CD14-positive monocyte (primary cell): ENCODE measurements around the gene PROC. TPM values are rescaled to one million over a fixed set of nuclear protein-coding genes. Genes with fewer than 3 reads are reported as not detected.

ENCODE experiments used
- DNase-seq, 3 donors: peaks; one replicate each; pipeline ENCODE4 v3.0.0-alpha.2; 2011 to 2022
- H2AFZ ChIP-seq: 2 replicates; pipeline ENCODE4 v1.6.0; 2012; ENCODE audit warnings: mild to moderate bottlenecking, low read depth, low read length, inconsistent platforms; ENCODE audit not compliant: insufficient read depth, poor library complexity, severe bottlenecking
- H3K27ac ChIP-seq, 2 donors: 1 replicate in 1 of 2; 2 replicates in 1 of 2; pipeline ENCODE4 v1.5.1; 2012 to 2013; ENCODE audit warnings: low read length in 2 of 2, control low read depth in 1 of 2, inconsistent platforms in 1 of 2, low read depth in 1 of 2, mild to moderate bottlenecking in 1 of 2
- H3K27me3 ChIP-seq, 2 donors: one replicate each; pipeline versions ENCODE4 v1.6.0 to v1.6.1; 2011 to 2013; ENCODE audit warnings: low read length in 2 of 2; ENCODE audit not compliant: control insufficient read depth in 2 of 2, insufficient read depth in 2 of 2
- H3K36me3 ChIP-seq, 2 donors: replicated peaks in 1 of 2; 1 replicate in 1 of 2; 2 replicates in 1 of 2; pipeline versions ENCODE4 v1.5.1 to v1.6.1; 2012 to 2013; ENCODE audit warnings: low read length in 2 of 2, control low read depth in 1 of 2, inconsistent platforms in 1 of 2, mild to moderate bottlenecking in 1 of 2; ENCODE audit not compliant: insufficient read depth in 2 of 2, control insufficient read depth in 1 of 2
- H3K4me1 ChIP-seq, 2 donors: 1 replicate in 1 of 2; 2 replicates in 1 of 2; pipeline versions ENCODE4 v1.5.1 to v1.6.1; 2012 to 2013; ENCODE audit warnings: low read length in 2 of 2, control low read depth in 1 of 2, inconsistent platforms in 1 of 2, mild to moderate bottlenecking in 1 of 2, moderate library complexity in 1 of 2; ENCODE audit not compliant: insufficient read depth in 2 of 2, control insufficient read depth in 1 of 2
- H3K4me2 ChIP-seq: replicated peaks from 2 replicates; pipeline ENCODE3; 2012; ENCODE audit warnings: low read length, moderate library complexity, mild to moderate bottlenecking; ENCODE audit not compliant: poor library complexity, severe bottlenecking; ENCODE audit errors: extremely low read depth
- H3K4me3 ChIP-seq, 3 experiments: fragments of 200-600 bp in 1 of 3; sonication (generic) in 1 of 3; replicated peaks in 1 of 3; 1 replicate in 2 of 3; 2 replicates in 1 of 3; pipeline ENCODE4 v1.5.1; 2011 to 2013; ENCODE audit warnings: low read length in 3 of 3, mild to moderate bottlenecking in 3 of 3, control low read depth in 2 of 3, low read depth in 2 of 3, inconsistent platforms in 1 of 3, moderate library complexity in 1 of 3
- H3K79me2 ChIP-seq: 2 replicates; pipeline ENCODE4 v1.6.0; 2012; ENCODE audit warnings: mild to moderate bottlenecking, control low read depth, inconsistent platforms, low read length, moderate library complexity; ENCODE audit not compliant: insufficient read depth
- H3K9ac ChIP-seq: 2 replicates; pipeline ENCODE4 v1.6.0; 2017; ENCODE audit warnings: low read length, mild to moderate bottlenecking; ENCODE audit not compliant: insufficient read depth, poor library complexity, severe bottlenecking
- H3K9me3 ChIP-seq, 2 donors: replicated peaks in 1 of 2; 1 replicate in 1 of 2; 2 replicates in 1 of 2; pipeline versions ENCODE4 v1.5.1 to v1.6.1; 2012 to 2013; ENCODE audit warnings: low read length in 2 of 2, control low read depth in 1 of 2; ENCODE audit not compliant: control insufficient read depth in 1 of 2, insufficient read depth in 1 of 2
- H4K20me1 ChIP-seq: 2 replicates; pipeline ENCODE4 v1.6.0; 2012; ENCODE audit warnings: mild to moderate bottlenecking, low read length, control low read depth, moderate library complexity; ENCODE audit not compliant: insufficient read depth
- H3K27ac Mint-ChIP-seq, 7 donors: one replicate each; pipeline ENCODE4 v1.8.0; 2020; ENCODE audit warnings: mild to moderate bottlenecking in 7 of 7, mixed read lengths in 7 of 7, moderate library complexity in 6 of 7, inconsistent platforms in 2 of 7
- H3K27me3 Mint-ChIP-seq, 3 donors: one replicate each; pipeline ENCODE4 v1.8.0; 2021 to 2022; ENCODE audit warnings: low read depth in 3 of 3, mild to moderate bottlenecking in 3 of 3, mixed read lengths in 3 of 3, moderate library complexity in 3 of 3, inconsistent platforms in 1 of 3
- H3K36me3 Mint-ChIP-seq, 2 donors: one replicate each; pipeline ENCODE4 v1.8.0; 2020; ENCODE audit warnings: mixed read lengths in 2 of 2, inconsistent platforms in 1 of 2, mild to moderate bottlenecking in 1 of 2
- H3K4me1 Mint-ChIP-seq: one replicate; pipeline ENCODE4 v1.8.0; 2020; ENCODE audit warnings: mild to moderate bottlenecking, mixed read lengths
- H3K4me3 Mint-ChIP-seq, 2 donors: one replicate each; pipeline ENCODE4 v1.8.0; 2020; ENCODE audit warnings: mild to moderate bottlenecking in 2 of 2, mixed read lengths in 2 of 2, moderate library complexity in 1 of 2
- H3K9me3 Mint-ChIP-seq, 7 donors: one replicate each; pipeline ENCODE4 v1.8.0; 2020 to 2022; ENCODE audit warnings: mixed read lengths in 7 of 7, mild to moderate bottlenecking in 6 of 7, moderate library complexity in 6 of 7, inconsistent platforms in 2 of 7
- WGBS: methylation state at CpG from one replicate; pipeline ENCODE4 v1.1.5; 2013; ENCODE audit warnings: missing lambda C conversion rate; ENCODE audit not compliant: insufficient coverage; 5-methylcytosine and 5-hydroxymethylcytosine counted together
- intact Hi-C, 2 donors: fragments of 100-400 bp; cut with micrococcal nuclease; formaldehyde crosslinking; loops; one replicate each; pipeline versions ENCODE4 v1.15.0 to v1.15.1; 2023
- polyA plus RNA-seq, 3 donors: library from polyadenylated mRNA; depleted of rRNA in 1 of 3; unstranded in 2 of 3; stranded (reverse) in 1 of 3; fragments of 300-500 nt in 2 of 3; fragments of >200 nt in 1 of 3; fragmentation: Illumina TruSeq in 2 of 3; gene quantifications; 1 replicate in 2 of 3; 2 replicates in 1 of 3; pipeline ENCODE4 v1.2.3, GENCODE V29; 2012 to 2021
- TF ChIP-seq, protein P1 (sequence below): fragments of 200-600 bp; IDR thresholded peaks from one replicate; pipeline ENCODE4 v1.8.0; 2022; ENCODE audit warnings: antibody characterized with exemption, mild to moderate bottlenecking

PROC gene
- polyA plus RNA-seq, 3 donors, result 0.69 TPM; not detected in 2

DNA sequence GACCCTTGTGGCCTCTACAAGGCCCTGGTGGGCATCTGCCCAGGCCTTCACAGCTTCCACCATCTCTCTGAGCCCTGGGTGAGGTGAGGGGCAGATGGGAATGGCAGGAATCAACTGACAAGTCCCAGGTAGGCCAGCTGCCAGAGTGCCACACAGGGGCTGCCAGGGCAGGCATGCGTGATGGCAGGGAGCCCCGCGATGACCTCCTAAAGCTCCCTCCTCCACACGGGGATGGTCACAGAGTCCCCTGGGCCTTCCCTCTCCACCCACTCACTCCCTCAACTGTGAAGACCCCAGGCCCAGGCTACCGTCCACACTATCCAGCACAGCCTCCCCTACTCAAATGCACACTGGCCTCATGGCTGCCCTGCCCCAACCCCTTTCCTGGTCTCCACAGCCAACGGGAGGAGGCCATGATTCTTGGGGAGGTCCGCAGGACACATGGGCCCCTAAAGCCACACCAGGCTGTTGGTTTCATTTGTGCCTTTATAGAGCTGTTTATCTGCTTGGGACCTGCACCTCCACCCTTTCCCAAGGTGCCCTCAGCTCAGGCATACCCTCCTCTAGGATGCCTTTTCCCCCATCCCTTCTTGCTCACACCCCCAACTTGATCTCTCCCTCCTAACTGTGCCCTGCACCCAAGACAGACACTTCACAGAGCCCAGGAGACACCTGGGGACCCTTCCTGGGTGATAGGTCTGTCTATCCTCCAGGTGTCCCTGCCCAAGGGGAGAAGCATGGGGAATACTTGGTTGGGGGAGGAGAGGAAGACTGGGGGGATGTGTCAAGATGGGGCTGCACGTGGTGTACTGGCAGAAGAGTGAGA, 2.0 kb downstream of the PROC start:
- H3K27ac Mint-ChIP-seq, result peak overlapping the region in 1 of 7 donors; percentile 10
- Histone ChIP-seq H3K9me3 (no peaks in the 10 kb centered on the region), H2AFZ (no peak overlapping the region), H3K4me2 (no peak overlapping the region), H3K4me3 (no peak overlapping the region), H3K4me1 (peaks cover 33 to 36% of the 10 kb centered on the region in 2 donors), H4K20me1 (peaks cover 5% of the 10 kb centered on the region), H3K27ac (no peak overlapping the region), H3K27me3 (peaks cover 7 to 33% of the 10 kb centered on the region in 2 donors), H3K79me2 (no peaks in the 10 kb centered on the region), H3K9ac (no peak overlapping the region), H3K36me3 (no peaks in the 10 kb centered on the region)
- 91% methylated on average over 7 of the region's 8 CpGs for WGBS
- TF ChIP-seq, protein P1, sequence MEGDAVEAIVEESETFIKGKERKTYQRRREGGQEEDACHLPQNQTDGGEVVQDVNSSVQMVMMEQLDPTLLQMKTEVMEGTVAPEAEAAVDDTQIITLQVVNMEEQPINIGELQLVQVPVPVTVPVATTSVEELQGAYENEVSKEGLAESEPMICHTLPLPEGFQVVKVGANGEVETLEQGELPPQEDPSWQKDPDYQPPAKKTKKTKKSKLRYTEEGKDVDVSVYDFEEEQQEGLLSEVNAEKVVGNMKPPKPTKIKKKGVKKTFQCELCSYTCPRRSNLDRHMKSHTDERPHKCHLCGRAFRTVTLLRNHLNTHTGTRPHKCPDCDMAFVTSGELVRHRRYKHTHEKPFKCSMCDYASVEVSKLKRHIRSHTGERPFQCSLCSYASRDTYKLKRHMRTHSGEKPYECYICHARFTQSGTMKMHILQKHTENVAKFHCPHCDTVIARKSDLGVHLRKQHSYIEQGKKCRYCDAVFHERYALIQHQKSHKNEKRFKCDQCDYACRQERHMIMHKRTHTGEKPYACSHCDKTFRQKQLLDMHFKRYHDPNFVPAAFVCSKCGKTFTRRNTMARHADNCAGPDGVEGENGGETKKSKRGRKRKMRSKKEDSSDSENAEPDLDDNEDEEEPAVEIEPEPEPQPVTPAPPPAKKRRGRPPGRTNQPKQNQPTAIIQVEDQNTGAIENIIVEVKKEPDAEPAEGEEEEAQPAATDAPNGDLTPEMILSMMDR, result no peak
- no peak for DNase-seq
- no peaks in the 10 kb centered on the region for H3K36me3 Mint-ChIP-seq
- peaks cover 33 to 58% (median 55%) of the 10 kb centered on the region in 3 donors for H3K27me3 Mint-ChIP-seq
- no peak overlapping the region for H3K4me3 Mint-ChIP-seq
- intact Hi-C loops, result loop anchor here in 1 of 2 donors (10.0 kb wide), 2 partner anchors 45 to 105 kb away; partner anchors contain the start of gene IWS1
- peaks cover 32% of the 10 kb centered on the region for H3K4me1 Mint-ChIP-seq
- H3K9me3 Mint-ChIP-seq, result peaks cover 0 to 4% (median 2%) of the 10 kb centered on the region in 7 donors

DNA sequence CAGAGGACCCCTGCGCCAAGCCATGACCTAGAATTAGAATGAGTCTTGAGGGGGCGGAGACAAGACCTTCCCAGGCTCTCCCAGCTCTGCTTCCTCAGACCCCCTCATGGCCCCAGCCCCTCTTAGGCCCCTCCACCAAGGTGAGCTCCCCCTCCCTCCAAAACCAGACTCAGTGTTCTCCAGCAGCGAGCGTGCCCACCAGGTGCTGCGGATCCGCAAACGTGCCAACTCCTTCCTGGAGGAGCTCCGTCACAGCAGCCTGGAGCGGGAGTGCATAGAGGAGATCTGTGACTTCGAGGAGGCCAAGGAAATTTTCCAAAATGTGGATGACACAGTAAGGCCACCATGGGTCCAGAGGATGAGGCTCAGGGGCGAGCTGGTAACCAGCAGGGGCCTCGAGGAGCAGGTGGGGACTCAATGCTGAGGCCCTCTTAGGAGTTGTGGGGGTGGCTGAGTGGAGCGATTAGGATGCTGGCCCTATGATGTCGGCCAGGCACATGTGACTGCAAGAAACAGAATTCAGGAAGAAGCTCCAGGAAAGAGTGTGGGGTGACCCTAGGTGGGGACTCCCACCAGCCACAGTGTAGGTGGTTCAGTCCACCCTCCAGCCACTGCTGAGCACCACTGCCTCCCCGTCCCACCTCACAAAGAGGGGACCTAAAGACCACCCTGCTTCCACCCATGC, 3.0 kb downstream of the PROC start:
- H3K36me3 Mint-ChIP-seq, result no peaks in the 10 kb centered on the region
- Histone ChIP-seq H3K4me2 (no peak overlapping the region), H4K20me1 (peaks cover 5% of the 10 kb centered on the region), H3K4me1 (peaks cover 24 to 27% of the 10 kb centered on the region in 2 donors), H3K79me2 (no peaks in the 10 kb centered on the region), H3K27ac (no peak overlapping the region), H3K9me3 (no peaks in the 10 kb centered on the region), H3K9ac (no peak overlapping the region), H2AFZ (no peak overlapping the region), H3K27me3 (peaks cover 7 to 33% of the 10 kb centered on the region in 2 donors), H3K36me3 (no peaks in the 10 kb centered on the region), H3K4me3 (no peak overlapping the region)
- H3K27ac Mint-ChIP-seq, result no peak overlapping the region
- DNase-seq, result no peak
- WGBS, result 91% methylated on average over 8 of the region's 15 CpGs
- TF ChIP-seq, protein P1, result no peak
- H3K27me3 Mint-ChIP-seq, result peaks cover 31 to 51% (median 47%) of the 10 kb centered on the region in 3 donors
- peaks cover 26% of the 10 kb centered on the region for H3K4me1 Mint-ChIP-seq
- intact Hi-C loops, result loop anchor here in 1 of 2 donors (10.0 kb wide), 2 partner anchors 46 to 104 kb away; partner anchors contain the start of gene IWS1
- peak overlapping the region in 1 of 2 donors; percentile 83 for H3K4me3 Mint-ChIP-seq
- peaks cover 0 to 4% (median 2%) of the 10 kb centered on the region in 7 donors for H3K9me3 Mint-ChIP-seq
